GM23248 (cell line): ENCODE data around the gene KCND3. TPM values are rescaled to one million over a fixed set of nuclear protein-coding genes. Genes with fewer than 3 reads are reported as not detected.

Experiments
- DNase-seq: peaks from one replicate; pipeline ENCODE4 v3.0.0-alpha.2; 2015
- H2AFZ ChIP-seq: fragments of 200-600 bp; sonication (generic); 2 replicates; pipeline ENCODE4 v1.6.1; 2016; ENCODE audit warnings: antibody characterized with exemption
- H3F3A ChIP-seq: fragments of 200-600 bp; sonication (generic); 2 replicates; pipeline ENCODE4 v1.6.1; 2016; ENCODE audit warnings: mild to moderate bottlenecking, antibody characterized with exemption, mixed run types; ENCODE audit not compliant: insufficient read depth
- H3K27ac ChIP-seq: fragments of 200-600 bp; sonication (generic); 2 replicates; pipeline ENCODE4 v1.5.1; 2016; ENCODE audit warnings: mild to moderate bottlenecking
- H3K27me3 ChIP-seq: fragments of 200-600 bp; sonication (generic); replicated peaks from 2 replicates; pipeline ENCODE4 v1.6.1; 2016; ENCODE audit warnings: mild to moderate bottlenecking; ENCODE audit not compliant: insufficient read depth
- H3K36me3 ChIP-seq: fragments of 200-600 bp; sonication (generic); 2 replicates; pipeline ENCODE4 v1.6.1; 2016; ENCODE audit warnings: low read depth, mild to moderate bottlenecking
- H3K4me1 ChIP-seq: fragments of 200-600 bp; sonication (generic); 2 replicates; pipeline ENCODE4 v1.6.1; 2016; ENCODE audit warnings: mild to moderate bottlenecking; ENCODE audit not compliant: insufficient read depth
- H3K4me2 ChIP-seq: fragments of 200-600 bp; sonication (generic); one replicate; pipeline ENCODE4 v1.6.1; 2016; ENCODE audit warnings: mild to moderate bottlenecking; ENCODE audit not compliant: unreplicated experiment
- H3K4me3 ChIP-seq: fragments of 200-600 bp; sonication (generic); 2 replicates; pipeline ENCODE4 v1.5.1; 2016; ENCODE audit warnings: mild to moderate bottlenecking
- H3K79me2 ChIP-seq: fragments of 200-600 bp; sonication (generic); 2 replicates; pipeline ENCODE4 v1.6.1; 2016; ENCODE audit warnings: mild to moderate bottlenecking; ENCODE audit not compliant: insufficient read depth
- H3K9ac ChIP-seq: fragments of 200-600 bp; sonication (generic); 2 replicates; pipeline ENCODE4 v1.6.1; 2016; ENCODE audit warnings: mild to moderate bottlenecking
- H3K9me2 ChIP-seq: fragments of 200-600 bp; sonication (generic); 2 replicates; pipeline ENCODE4 v1.6.1; 2016; ENCODE audit warnings: mixed run types, mild to moderate bottlenecking, moderate library complexity; ENCODE audit not compliant: insufficient read depth
- H3K9me3 ChIP-seq: fragments of 200-600 bp; sonication (generic); one replicate; pipeline ENCODE4 v1.6.1; 2017; ENCODE audit warnings: low read depth
- H4K20me1 ChIP-seq: fragments of 200-600 bp; sonication (generic); 2 replicates; pipeline ENCODE4 v1.6.0; 2016; ENCODE audit not compliant: insufficient read depth
- EZH2 ChIP-seq: fragments of 200-600 bp; sonication (generic); IDR thresholded peaks from 2 replicates; pipeline ENCODE4 v1.6.1; 2018; ENCODE audit warnings: antibody characterized with exemption, mild to moderate bottlenecking; ENCODE audit not compliant: insufficient read depth, poor library complexity, severe bottlenecking
- EZH2phosphoT487 ChIP-seq: fragments of 200-600 bp; sonication (generic); IDR thresholded peaks from 2 replicates; pipeline ENCODE4 v1.6.1; 2018; ENCODE audit warnings: antibody characterized with exemption, moderate library complexity, mild to moderate bottlenecking, low read depth; ENCODE audit not compliant: insufficient read depth
- WGBS, 2 experiments: methylation state at CpG; one replicate each; pipeline ENCODE4 v1.1.6; 2015 to 2017; ENCODE audit warnings: low lambda C conversion rate in 2 of 2, low coverage in 1 of 2; ENCODE audit errors: missing lambda C conversion rate in 2 of 2; 5-methylcytosine and 5-hydroxymethylcytosine counted together
- in situ Hi-C: fragments of 300-500 bp; cut with MboI; formaldehyde crosslinking; loops from 2 replicates; pipeline ENCODE4 v1.15.0; 2020
- polyA plus RNA-seq: library from polyadenylated mRNA; unstranded; fragments of >200 nt; fragmentation: Nextera tagmentation; extraction: Ambion mirVana; gene quantifications from 2 replicates; pipeline ENCODE4 v1.2.1, GENCODE V29; 2016
- total RNA-seq: library from RNA; depleted of rRNA; stranded (reverse); fragments of >200 nt; shearing (Covaris generic); gene quantifications from 2 replicates; pipeline ENCODE4 v1.2.3, GENCODE V29; 2014

The KCND3 gene
- total and polyA plus RNA-seq, 2 experiments from 2014 or later, result 0.08 to 0.22 TPM

GRCh38 chr1:111955755-111956154, 33.7 kb downstream of the KCND3 start:
- Histone ChIP-seq H3K9ac (no peak overlapping the region), H2AFZ (no peak overlapping the region), H3K79me2 (no peaks in the 10 kb centered on the region), H3F3A (no peaks in the 10 kb centered on the region), H3K4me3 (no peak overlapping the region), H3K36me3 (no peaks in the 10 kb centered on the region), H3K4me1 (no peaks in the 10 kb centered on the region), H3K9me2 (no peaks in the 10 kb centered on the region), H3K27me3 (no peaks in the 10 kb centered on the region), H3K27ac (no peak overlapping the region), H3K4me2 (no peak overlapping the region), H4K20me1 (no peaks in the 10 kb centered on the region), H3K9me3 (no peaks in the 10 kb centered on the region)
- in situ Hi-C loops, result no loop called here
- TF ChIP-seq EZH2phosphoT487, result no peak
- no peak for TF ChIP-seq EZH2
- WGBS, 2 experiments, result 28 to 37% methylated on average over 6 of the region's 6 CpGs
- peak; percentile 44 for DNase-seq

- in situ Hi-C loops, result no loop called here
- H3K9me2 ChIP-seq, result no peaks in the 10 kb centered on the region
- H3K9me3 ChIP-seq, result no peaks in the 10 kb centered on the region
- WGBS, 2 experiments, result 31 to 32% methylated on average over 5 of the region's 5 CpGs
- H3F3A ChIP-seq, result no peaks in the 10 kb centered on the region
- no peaks in the 10 kb centered on the region for H3K4me1 ChIP-seq
- H3K79me2 ChIP-seq, result no peaks in the 10 kb centered on the region
- H3K9ac ChIP-seq, result no peak overlapping the region
- H2AFZ ChIP-seq, result no peak overlapping the region
- H3K27ac ChIP-seq, result no peak overlapping the region
- no peaks in the 10 kb centered on the region for H3K27me3 ChIP-seq
- no peaks in the 10 kb centered on the region for H4K20me1 ChIP-seq
- no peak overlapping the region for H3K4me2 ChIP-seq
- DNase-seq, result no peak
- no peak for TF ChIP-seq EZH2phosphoT487
- no peak for TF ChIP-seq EZH2
- H3K36me3 ChIP-seq, result no peaks in the 10 kb centered on the region
- no peak overlapping the region for H3K4me3 ChIP-seq
Measured at GRCh38 chr1:111953797-111954196, 35.7 kb downstream of the KCND3 start.

DNA sequence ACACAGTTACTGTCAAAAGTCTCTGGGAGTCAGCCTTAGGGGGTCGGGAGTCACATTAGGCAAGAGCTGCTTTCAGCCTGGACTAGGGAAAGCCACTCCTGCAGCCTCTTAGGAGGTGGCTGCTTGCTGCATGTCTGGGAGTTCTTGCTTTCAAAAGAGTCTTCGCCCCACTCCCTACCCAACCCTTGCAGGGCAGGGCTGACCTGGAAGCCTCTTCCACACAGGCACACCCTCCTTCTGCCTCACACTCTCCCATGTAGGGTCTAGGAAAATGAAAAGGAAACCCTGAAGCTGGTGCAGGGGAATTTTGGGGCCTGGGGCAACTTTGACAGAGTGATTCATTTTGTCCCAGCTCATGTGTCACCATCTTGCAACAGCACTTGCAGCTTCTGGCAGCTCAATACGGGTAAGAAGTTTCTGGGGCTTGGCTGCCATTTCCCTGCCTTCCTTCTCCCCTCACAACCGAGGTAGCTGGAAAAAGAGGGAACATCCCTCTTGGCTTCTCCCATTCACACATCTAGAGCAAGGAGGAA, 37.3 kb downstream of the KCND3 start:
- H3K4me2 ChIP-seq, result no peak overlapping the region
- H3F3A ChIP-seq, result no peaks in the 10 kb centered on the region
- no peaks in the 10 kb centered on the region for H3K27me3 ChIP-seq
- H3K27ac ChIP-seq, result no peak overlapping the region
- no peaks in the 10 kb centered on the region for H3K9me2 ChIP-seq
- no peaks in the 10 kb centered on the region for H3K9me3 ChIP-seq
- no peak for DNase-seq
- no peak overlapping the region for H2AFZ ChIP-seq
- H3K36me3 ChIP-seq, result no peaks in the 10 kb centered on the region
- 6 to 9% methylated on average over 4 of the region's 4 CpGs for WGBS, 2 experiments
- no peak overlapping the region for H3K4me3 ChIP-seq
- H4K20me1 ChIP-seq, result no peaks in the 10 kb centered on the region
- H3K9ac ChIP-seq, result no peak overlapping the region
- no peaks in the 10 kb centered on the region for H3K79me2 ChIP-seq
- H3K4me1 ChIP-seq, result no peaks in the 10 kb centered on the region
- TF ChIP-seq EZH2 (no peak), EZH2phosphoT487 (no peak)
- in situ Hi-C loops, result no loop called here

DNA sequence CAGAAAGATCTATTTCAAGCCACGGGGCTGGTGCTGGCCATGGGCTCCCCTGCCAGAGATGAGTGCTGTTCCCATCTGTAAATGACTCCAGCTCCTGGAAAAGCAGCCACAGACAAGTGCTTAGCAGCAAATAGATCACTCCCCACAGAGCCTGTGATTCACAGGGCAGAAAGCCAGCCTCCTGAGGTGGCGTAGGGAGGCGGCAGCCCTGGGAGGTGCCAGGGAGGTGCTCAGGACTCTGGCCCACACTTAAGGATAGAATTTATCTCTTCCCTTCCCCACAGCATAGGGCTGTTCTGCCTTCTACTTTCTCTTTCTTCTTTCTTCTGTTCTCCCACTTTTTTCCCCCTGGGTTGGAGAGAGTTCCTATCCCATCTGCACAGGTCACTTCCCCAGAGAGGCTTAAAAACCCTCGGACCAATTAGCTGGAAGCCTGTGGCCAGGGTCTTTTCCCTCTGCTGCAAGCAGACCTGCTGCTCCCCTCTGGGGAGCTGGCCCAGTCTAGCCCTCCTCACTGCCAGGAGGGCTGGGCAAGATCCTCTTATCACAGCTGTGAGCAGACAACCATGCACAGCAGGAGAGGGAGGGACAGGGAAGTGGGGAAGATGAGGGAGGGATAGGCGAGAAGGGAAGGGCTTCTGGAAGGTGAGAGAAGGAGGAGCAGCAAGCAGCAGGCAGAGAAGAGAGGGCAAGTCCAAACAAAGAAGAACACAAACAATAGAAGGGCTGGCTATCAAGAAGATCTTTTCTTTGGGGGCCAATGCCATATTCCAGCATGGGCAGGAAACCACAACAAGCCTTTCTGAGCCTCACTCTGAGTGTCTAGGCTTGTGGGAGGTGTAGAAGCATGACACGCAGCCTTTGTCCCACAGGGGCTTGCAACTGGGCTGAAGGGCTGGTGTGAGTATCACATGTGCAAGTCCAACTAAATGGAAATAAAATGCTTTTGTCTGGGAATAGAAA, 41.0 kb downstream of the KCND3 start:
- H3F3A ChIP-seq, result no peaks in the 10 kb centered on the region
- H3K27ac ChIP-seq, result no peak overlapping the region
- no peak overlapping the region for H2AFZ ChIP-seq
- in situ Hi-C loops, result no loop called here
- no peak overlapping the region for H3K4me3 ChIP-seq
- 25 to 26% methylated on average over 6 of the region's 6 CpGs for WGBS, 2 experiments
- TF ChIP-seq EZH2phosphoT487 (no peak), EZH2 (no peak)
- H3K36me3 ChIP-seq, result no peaks in the 10 kb centered on the region
- H4K20me1 ChIP-seq, result no peaks in the 10 kb centered on the region
- DNase-seq, result peak; percentile 66
- H3K79me2 ChIP-seq, result no peaks in the 10 kb centered on the region
- no peaks in the 10 kb centered on the region for H3K9me3 ChIP-seq
- no peaks in the 10 kb centered on the region for H3K9me2 ChIP-seq
- no peak overlapping the region for H3K9ac ChIP-seq
- H3K27me3 ChIP-seq, result no peaks in the 10 kb centered on the region
- H3K4me1 ChIP-seq, result no peaks in the 10 kb centered on the region
- H3K4me2 ChIP-seq, result no peak overlapping the region
